ENCODE measurements around the gene PLEKHA1.

GRCh38 chr10:122460891-122461293 is 86.4 kb downstream of the PLEKHA1 start:
- no peak for TF ChIP-seq CTCF (IDR thresholded peaks at IDR 0.05; ENCODE audit: insufficient read depth, low read length)
- no peak for TF ChIP-seq POLR2AphosphoS5 (IDR thresholded peaks at IDR 0.05; ENCODE audit: low read depth)
- no peak for TF ChIP-seq REST (IDR thresholded peaks at IDR 0.05; ENCODE audit: insufficient replicate concordance, low read depth)
- TF ChIP-seq GABPA (IDR thresholded peaks at IDR 0.05; ENCODE audit: low read depth): no peak

All from HL-60 (cell line).